Measurements from ENCODE around the gene MYL12B.
"Not testable (repeated sequence)": the region's sequence is repeated elsewhere in the genome, so short reads cannot be mapped to it uniquely, and the experiment has no call there.

Gene MYL12B

DNA sequence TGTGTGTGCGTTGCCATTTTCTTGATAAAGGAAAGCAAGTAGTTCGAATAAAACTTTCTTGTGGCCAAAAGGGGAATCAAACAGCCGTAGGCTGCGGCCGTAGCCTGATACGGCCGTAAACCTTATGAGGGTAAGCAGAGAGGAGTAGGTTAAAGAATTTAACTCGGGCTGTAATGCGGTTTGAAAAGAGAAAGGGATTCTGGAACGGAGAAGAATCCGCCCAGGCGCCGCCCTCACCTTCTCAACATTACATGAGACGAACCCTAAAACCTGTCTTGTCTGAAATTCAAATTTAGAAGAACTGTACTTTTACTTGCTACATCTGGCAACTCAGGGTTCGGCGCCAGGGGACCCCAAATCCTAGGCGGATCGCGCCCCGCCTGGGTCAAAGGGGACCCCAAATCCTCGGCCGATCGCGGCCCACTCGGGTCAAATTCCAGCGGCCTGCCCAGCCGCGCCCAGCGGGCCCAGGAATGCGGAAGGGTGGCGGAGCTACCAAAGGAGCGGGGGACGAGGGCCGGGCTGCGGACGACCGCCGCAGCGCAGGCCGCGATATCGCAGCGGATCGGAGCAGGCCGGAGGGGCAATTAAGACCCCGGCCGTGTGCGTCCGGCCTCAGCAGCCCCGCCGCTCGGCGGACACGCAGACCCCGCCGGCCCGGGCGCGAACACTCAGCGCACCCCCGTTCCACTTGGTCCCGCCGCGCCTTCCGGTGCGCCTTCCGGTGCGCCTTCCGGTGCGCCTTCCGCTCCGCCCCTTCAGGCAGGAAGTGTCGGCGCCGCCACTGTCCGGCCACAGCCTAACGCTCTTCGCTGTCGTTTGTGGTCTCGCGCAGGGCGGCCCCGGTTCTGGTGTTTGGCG is at the start of gene MYL12B:
MYL12B (plus strand) TSS at position 761 of the 861 bp plus-strand sequence. CDS start 10,766 bp downstream, outside the sequence.
- peak; percentile 50 for DNase-seq

DNA sequence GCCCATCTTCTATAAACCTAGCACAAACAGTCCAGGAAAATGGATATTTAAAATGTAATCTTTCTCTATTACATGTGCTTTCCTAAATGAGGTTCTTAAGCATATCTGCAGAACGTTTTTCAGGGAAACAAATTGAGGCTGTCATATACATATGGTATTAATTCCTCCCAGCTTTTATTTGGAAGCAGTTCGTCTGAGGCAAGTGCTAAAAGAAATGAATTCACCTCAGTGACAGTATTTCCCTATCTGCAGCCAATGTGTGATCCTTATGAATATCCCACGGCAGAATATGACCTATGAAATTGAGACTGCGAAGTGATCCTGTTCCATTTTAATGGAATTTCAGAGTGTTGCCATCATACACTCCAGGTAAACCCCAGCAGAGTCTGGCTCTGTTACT is 49.3 kb upstream of the MYL12B start:
- no peak for DNase-seq

DNA sequence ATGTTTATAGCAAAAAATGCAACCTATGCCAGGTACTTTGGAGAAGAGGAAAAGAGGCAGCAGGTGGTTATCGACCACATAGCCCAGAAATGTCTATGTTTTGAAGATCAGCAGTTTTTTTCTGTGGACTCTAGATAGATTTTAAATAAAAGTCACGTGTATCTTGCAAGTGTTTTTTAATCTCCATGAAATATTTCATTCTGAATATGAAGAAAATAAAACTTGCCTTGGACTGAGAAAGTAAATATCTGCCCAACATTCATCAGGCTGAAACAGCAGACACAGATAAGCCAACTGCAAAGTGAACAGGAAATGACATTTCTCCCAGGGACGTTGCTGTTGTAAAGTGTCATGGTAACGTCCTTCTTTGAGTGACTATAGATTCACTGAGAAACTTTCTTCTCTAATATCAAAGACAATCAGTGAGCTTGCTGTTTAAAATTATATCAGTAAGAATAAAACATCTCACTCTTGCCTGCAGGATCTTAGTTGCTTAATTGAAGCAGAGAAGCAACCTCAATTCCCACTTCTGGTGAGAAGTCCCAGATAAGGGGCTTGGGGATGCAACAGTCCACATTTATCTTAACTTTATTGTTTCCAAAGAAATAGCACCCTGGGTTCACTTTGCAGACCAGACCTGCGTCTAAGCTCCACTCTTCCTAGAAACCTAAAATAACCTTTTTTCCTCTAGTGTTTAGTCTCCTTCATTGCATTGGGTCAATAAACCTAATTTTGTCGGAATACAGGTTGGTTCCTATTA is 48.5 kb upstream of the MYL12B start:
- no peak for DNase-seq

DNA sequence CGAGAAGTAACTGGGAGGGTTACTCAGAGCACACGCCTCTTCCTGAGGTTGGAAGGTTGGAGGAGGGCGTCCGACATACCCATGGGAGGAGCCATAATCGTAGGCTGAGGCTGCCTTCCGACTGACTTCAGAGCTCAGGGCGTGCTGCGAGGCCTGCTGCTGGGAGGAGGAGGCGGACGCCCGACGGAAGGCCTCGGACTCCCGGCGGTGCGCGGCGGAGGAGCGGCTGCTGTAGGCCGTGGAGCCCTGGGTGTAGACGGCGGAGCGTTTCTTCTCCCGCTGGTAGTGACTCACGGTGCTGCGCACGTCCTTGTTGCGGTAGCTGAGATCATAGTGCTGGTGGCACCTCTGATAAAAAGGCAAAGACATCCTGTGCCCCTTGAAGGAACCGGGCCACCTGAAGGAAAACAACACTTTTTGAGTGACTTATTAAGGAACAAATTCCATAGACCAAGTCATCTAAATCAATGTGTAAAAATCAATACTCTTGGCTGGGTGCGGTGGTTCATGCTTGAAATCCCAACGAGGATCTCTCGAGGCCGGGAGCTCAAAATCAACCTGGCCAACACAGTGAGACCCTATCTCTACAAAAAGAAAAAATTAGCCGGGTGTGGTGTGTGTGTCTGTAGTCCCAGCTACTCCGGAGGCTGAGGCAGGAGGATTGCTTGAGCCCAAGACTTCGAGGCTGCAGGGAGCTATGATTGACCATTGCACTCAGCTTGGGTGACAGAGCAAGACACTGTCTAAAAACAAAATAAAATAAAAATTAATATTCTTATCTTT is 46.9 kb upstream of the MYL12B start:
- no peak for DNase-seq

DNA sequence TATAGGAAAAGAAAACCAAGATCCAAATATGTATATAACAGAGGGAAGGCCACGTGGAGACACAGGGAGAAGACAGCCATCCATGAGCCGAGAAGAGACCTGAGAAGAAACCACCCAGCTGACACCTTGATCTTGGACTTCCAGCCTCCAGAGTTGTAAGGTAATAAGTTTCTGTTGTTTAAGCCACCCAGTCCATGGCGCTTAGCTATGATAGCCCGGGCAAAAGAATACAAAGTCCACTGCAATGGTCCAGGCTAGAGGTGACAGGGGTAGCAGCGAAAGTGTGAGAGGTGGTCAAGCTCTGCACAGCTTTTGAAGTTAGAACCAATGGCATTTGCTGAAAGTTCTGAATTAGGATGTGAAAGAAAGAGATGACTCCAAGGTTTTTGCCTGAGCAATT is 44.9 kb upstream of the MYL12B start:
- DNase-seq, result no peak

DNA sequence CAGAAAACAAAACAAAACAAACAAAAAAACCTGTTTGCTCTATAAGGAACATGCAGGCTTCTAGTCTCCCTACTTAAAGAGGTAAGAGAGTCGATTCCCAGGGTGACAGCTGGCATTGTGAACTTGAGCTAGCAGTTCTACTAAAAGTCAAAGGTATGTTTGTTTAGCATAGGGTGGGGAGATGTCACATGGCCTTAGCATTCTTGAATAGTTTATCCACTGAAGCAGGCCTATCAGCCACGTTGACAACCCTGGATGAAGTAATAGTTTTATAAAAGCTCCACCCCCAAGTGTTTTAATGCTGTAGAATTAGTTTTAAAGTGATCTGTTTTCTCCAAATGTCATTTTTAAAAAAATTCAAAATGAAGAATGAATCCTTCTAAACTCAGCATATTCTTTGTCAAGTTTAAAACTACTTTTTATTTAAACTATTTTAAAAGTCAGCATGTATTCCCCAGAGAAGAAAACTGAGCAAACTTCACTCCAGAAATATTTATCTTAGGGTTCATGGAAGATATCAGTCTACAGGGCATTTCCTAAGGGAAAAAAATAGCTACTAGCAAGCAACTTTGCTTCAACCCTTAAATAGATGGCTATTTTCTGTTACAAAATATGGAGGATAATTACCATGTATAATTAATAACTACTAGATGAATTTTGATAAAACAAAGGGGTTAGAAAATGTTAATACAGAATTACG is 43.8 kb upstream of the MYL12B start:
- no peak for DNase-seq

DNA sequence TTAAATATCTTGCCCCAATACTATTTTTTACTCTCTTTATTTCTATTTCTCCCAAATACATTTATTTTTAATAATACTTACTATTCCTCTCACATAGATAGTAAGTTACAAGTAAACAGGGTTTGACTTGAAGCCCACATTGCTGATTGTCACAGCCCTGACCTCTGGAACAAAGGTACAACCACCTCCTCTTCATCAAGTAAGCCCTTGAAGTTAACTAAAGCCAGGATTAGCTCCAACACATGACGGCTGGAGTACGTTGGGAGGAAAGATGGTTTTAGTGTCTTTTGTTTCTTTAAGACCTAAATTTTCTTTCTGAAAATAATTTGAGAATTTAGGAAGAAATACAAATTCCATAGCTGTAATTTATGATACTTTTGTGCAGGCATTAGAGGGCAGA is 43.1 kb upstream of the MYL12B start:
- no peak for DNase-seq

DNA sequence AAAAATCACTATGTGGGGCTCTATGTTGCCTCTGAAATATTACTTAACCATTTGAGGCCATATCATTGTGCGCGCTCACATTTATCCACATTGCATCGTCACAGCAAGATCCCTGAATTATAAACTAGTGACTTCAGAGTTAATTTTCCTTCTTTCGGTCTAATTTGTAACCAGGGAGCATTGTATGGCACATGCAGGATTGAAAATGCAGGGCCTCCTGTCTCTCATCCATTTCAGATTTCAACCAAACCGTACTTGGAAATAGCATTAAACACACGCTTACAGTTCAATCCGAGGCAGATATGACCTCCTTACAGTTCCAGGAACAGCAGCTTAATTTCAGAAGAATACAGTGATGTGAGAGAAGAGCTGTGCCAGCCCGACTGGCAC is 42.7 kb upstream of the MYL12B start:
- no peak for DNase-seq

DNA sequence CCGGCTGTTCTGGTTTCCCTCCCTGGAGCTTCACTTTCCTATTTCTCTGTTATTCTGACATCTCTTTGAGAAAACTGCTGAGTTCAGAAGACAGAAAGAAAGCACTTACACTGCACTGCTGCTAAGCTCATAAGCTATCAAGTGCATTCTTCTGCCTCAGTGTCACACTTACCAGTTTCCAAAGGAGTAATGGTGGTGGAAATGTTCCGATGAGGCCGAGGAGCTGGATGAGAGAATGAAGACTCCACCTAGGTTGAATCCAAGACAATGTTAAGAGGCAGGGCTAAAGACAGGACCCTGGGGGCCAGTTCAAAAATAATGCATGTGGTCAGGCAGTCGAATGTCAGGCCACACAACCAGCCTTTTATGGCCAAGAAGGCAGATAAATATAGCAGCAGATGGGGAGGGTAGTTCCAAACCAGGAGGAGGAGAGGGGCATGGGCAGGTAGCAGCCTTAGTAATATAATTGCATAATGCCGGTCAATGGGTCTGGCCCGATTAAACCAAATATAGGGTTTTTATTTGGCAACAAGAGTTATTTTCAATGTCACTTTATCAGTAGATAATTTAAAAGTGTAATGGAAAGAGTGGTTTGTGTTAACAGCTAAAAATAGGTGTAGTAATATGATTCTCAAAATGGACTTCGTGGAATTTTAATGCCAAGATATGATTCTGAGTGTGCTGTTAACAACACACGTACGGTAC is 42.1 kb upstream of the MYL12B start, which contains the start of gene MYOM1:
MYOM1 (minus strand) TSS at position 338 of the 705 bp plus-strand sequence. CDS start 4,745 bp downstream, outside the sequence.
- no peak for DNase-seq

DNA sequence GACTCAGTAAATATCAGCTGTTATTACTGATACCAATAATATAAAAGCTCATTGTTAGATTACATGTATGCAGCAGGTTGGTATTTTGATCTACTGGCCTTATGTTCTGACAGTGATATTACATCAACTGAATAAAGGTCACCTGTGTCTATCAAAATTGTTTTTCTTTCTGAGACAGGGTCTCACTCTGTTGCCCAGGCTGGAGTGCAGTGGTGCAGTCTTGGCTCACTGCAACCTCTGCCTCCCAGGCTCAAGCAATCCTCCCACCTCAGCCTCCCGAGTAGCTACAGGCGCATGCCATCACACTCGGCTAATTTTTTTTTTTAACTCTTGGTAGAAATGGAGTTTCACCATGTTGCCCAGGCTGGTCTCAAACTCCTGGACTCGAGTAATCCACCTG is 41.1 kb upstream of the MYL12B start:
- DNase-seq, result not testable (repeated sequence)

DNA sequence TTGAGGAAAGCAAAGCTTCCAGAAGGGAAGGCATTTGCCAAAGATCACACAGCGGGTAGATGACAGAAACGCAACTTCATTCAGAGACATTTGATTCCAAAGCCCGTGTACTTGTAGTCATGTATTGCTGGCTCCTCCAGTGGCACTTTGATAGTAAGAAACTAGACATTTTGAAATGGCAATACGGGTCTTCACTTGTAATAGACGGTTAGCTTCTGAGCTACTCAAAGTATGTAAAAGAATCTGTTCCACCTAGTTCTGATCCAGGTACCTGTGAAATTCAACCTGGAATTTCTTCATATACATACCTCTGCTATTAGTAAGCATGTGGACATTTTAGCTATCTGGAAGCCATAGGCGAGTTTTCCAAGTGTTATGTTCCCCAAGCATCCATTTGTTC is 40.4 kb upstream of the MYL12B start:
- DNase-seq, result no peak

DNA sequence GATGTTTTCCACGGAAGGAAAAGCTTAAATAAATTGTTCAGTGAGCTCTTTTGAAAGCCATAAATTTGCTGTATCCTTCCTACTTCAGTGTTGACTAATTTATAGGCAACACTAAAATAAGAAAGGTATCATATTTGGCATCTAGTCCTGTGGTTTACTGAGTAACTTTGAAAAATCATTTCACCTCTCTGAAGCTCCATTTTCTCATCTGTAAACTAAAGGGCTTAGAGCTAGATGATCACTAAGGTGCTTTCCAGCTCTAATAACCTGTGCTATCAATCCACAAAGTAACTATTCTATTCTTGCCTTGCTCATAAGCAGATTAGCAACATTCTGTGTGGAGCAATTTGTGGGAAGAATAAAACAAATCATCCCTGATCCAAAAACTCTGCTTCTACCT is 38.6 kb upstream of the MYL12B start:
- no peak for DNase-seq

DNA sequence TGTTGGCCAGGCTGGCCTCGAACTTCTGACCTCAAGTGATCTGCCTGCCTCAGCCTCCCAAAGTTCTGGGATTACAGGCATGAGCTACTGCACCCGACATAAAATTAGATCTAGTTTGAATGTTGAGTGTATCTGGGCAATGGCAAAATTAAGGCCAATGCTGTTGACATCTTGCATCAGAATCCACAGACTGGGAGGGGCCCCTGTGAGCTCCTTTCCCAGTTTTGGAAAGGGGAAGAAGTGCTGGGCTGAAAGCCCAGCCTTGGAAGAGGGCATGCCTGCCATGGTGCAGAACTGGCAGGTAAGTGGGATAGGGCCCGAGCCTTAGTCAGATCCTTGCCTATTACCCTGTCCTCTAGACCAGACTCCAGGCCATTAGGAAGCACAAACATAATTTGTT is 37.7 kb upstream of the MYL12B start:
- no peak for DNase-seq

DNA sequence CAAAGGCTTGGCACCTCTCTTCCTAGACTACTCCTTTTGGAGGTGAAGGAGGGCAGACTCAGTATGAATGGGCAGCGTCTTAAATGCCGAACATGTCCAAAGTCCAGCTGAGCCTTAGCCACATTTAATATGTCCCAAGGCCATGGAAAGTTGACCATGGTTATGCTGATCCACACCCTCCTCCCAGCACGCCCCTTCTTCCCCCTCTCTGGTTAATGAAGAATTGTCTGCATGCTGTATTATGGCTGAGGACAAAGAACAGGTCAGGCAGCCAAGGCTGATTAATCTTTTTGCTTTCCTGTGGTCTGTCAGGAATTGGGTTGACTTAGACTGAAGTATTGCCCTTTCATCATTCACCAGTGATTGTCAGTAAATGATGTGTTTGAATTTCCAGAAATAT is 36.3 kb upstream of the MYL12B start:
- no peak for DNase-seq

DNA sequence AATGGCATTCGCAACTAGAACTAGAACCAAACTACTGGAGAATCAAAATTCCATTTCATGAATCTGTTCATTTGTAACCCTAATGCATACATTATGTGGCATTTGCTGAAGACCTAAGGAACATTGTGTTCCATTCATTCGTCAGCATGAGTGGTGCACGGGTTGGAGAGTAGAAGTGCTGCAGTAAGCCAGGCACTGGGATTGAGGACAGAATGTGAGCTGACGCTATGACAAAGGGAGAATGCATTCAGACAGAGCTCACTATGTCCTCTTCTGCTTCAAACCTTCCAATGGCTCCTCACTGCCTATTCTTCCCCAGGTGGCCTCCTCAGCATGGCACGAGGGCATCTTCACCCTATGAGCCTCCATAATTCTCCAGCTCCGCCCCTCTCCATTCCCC is 35.9 kb upstream of the MYL12B start:
- DNase-seq, result no peak

DNA sequence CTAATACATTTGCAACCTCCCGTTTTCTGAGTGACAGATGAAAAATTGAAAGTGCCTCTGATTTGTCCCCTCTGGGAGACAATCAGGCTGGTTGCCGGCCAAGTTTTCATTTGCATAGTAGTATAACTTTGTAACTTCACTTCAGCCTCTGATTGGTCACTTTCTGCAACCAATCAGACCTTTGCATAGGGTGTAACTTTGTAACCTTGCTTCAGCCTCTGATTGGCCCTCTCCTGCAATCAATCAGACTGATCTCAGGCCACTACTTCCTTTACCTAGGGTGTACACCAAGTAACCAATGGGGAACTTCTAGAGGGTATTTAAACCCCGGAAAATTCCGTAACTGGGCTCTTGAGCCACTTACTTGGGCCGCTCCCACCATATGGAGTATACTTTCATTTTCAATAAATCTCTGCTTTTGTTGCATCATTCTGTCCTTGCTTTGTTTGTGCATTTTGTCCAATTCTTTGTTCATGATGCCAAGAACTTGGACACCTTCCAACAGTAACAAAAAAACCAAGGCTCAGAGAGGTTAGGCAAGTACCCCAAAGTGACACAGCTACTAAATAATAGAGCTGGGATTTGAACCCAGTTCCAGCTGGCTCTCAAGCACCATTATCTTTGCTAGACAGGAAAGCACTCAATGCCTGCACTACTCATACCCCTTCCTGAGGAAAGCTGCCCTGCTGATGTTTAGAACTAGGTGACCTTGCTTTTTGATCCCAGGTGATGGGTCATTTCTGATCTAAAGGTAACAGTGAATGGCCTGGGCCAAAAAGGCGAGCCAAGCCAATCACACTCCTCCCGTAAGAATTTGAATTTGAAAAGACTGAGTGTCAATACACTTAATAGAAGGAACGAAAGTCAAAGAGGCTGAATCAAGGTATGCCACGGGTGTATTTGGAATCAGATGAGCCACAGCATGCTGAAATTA is 31.3 kb upstream of the MYL12B start:
- DNase-seq, result no peak

DNA sequence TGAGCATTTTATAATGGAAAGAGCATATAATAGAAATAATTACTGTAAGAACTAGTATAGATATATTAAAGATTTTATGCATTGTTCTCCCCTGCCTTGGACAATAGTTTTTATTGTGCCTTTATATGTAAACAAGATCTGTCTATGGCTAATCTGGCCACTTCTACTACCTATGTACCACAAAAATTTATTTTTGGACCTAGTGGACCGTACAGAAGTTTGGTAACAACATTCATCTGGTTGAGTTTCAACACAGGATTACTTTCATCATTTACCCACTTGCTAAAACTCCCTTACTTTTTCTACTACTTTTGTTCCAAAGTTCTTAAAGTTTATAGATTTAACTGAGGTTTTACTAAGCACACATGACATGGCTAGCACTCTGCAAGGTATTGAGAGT is 28.9 kb upstream of the MYL12B start:
- DNase-seq, result no peak

DNA sequence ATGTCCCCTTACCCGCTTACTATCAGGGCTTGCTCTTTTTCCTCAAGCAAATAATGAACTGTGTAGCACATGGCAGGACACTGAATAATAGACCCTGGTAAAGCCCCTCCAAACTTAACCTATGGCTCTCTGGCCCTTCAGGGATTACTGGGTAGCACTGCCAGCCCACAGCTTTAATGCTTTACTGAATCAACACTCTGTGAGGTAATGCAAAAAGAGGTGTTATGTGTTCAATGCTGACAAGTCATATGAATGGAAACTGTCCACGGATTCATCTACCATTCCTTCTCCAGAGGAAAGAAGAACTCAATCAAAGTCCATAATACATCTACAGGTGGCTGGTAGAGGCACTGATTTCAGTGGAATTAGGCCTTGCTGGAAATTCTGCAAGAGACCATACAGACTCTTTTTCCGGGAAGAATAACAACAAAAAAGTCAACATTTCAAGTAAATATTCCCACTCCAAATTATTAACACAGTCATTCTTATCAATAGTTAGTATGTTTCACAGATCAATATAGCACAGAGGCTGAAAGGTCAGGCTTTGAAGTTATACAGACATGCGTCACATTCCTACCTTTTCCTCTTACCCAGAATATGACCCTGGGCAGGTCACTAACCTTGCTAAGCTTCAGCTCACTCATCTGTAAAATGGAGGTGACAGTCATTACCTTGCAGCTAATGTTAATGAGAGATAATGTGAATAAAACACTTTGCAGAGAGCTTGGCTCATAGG is 28.3 kb upstream of the MYL12B start:
- no peak for DNase-seq

DNA sequence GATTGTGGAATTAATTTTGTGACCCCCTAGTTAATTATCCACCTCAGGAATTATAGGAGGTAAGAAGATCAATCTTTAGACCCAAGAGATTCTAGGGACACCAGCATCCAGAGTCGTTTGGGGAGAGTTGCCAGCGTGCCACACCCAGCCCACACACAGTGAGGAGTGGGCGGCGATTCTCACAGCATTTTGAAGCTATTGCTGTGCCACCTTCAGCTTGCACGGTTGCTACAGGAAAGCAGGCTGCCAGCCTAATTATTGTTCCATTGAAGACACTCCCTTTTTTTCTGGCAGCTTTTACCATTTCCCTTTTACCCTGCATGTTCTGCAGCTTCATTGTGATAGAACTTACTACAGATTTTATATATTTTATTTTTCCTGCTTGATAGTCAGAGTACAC is 27.5 kb upstream of the MYL12B start:
- DNase-seq, result no peak

DNA sequence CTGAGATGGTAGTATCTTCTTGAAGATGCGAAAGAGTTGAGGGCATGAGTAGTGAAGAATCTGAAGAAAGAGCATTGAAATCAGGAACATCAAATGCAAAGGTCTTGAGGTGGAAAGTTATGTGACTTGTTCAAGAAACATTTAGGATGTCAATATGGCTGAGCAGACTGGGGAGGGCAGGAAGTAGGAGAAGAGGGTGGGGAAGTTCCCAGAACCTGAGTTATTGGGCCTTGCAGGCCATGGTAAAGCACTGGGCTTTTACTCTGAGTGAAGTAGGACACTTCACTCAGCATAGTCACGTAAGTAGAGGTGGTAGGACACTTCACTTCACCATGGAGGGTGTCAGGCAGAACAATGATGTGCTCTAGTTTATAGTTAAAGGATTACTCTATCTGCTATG is 26.1 kb upstream of the MYL12B start:
- no peak for DNase-seq
